H9 (cell line): ENCODE results near the gene TKTL1. TPM values are rescaled to one million over a fixed set of nuclear protein-coding genes. Genes with fewer than 3 reads are reported as not detected.
A peak's percentile ranks its signal among the peaks of the same experiment; 100 is the strongest.

Source experiments
- DNase-seq: peaks from one replicate; pipeline ENCODE4 v3.0.0-alpha.2; 2017
- H2AFZ ChIP-seq: one replicate; pipeline ENCODE4 v1.6.1; 2013; ENCODE audit warnings: mild to moderate bottlenecking, low read length, control low read depth, moderate library complexity
- H2AK5ac ChIP-seq: 2 replicates; pipeline ENCODE4 v1.6.1; 2013; ENCODE audit warnings: low read length, control low read depth, mixed read lengths; ENCODE audit not compliant: insufficient read length
- H2BK120ac ChIP-seq: one replicate; pipeline ENCODE4 v1.6.1; 2013; ENCODE audit warnings: low read depth, mild to moderate bottlenecking, low read length, control low read depth, inconsistent platforms; ENCODE audit not compliant: poor library complexity, severe bottlenecking
- H2BK12ac ChIP-seq: 2 replicates; pipeline ENCODE4 v1.6.1; 2013; ENCODE audit warnings: low read length, control low read depth, mixed read lengths, low read depth; ENCODE audit not compliant: insufficient read length
- H2BK15ac ChIP-seq: 2 replicates; pipeline ENCODE4 v1.6.1; 2013; ENCODE audit warnings: low read depth, low read length, control low read depth
- H2BK20ac ChIP-seq: one replicate; pipeline ENCODE4 v1.6.1; 2013; ENCODE audit warnings: low read depth, mild to moderate bottlenecking, low read length, control low read depth, inconsistent platforms; ENCODE audit not compliant: poor library complexity, severe bottlenecking
- H2BK5ac ChIP-seq: 2 replicates; pipeline ENCODE4 v1.6.1; 2013; ENCODE audit warnings: low read length, control low read depth, mixed read lengths; ENCODE audit not compliant: insufficient read length
- H3K14ac ChIP-seq: 2 replicates; pipeline ENCODE4 v1.6.1; 2013; ENCODE audit warnings: low read length, control low read depth; ENCODE audit not compliant: insufficient read depth
- H3K18ac ChIP-seq: 2 replicates; pipeline ENCODE4 v1.6.1; 2013; ENCODE audit warnings: low read depth, mild to moderate bottlenecking, mixed read lengths, low read length, control low read depth; ENCODE audit not compliant: insufficient read length
- H3K23ac ChIP-seq: 2 replicates; pipeline ENCODE4 v1.6.1; 2013; ENCODE audit warnings: low read length, control low read depth, mixed read lengths, low read depth; ENCODE audit not compliant: insufficient read length
- H3K23me2 ChIP-seq: 2 replicates; pipeline ENCODE4 v1.6.1; 2013; ENCODE audit warnings: low read depth, mild to moderate bottlenecking, mixed read lengths, low read length, control low read depth; ENCODE audit not compliant: insufficient read length, poor library complexity, severe bottlenecking
- H3K27ac ChIP-seq: 2 replicates; pipeline ENCODE4 v1.5.1; 2013; ENCODE audit warnings: low read length, control low read depth, mixed read lengths, low read depth; ENCODE audit not compliant: insufficient read length
- H3K27me3 ChIP-seq: 2 replicates; pipeline ENCODE4 v1.6.1; 2013; ENCODE audit warnings: low read length, control low read depth, inconsistent platforms; ENCODE audit not compliant: insufficient read depth
- H3K4ac ChIP-seq: 2 replicates; pipeline ENCODE4 v1.6.1; 2013; ENCODE audit warnings: low read depth, mild to moderate bottlenecking, control low read depth, inconsistent platforms, low read length, moderate library complexity
- H3K4me1 ChIP-seq: 2 replicates; pipeline ENCODE4 v1.6.1; 2013; ENCODE audit warnings: low read length, control low read depth, inconsistent platforms; ENCODE audit not compliant: insufficient read depth
- H3K4me2 ChIP-seq: 2 replicates; pipeline ENCODE4 v1.6.1; 2013; ENCODE audit warnings: low read length, control low read depth, mixed read lengths; ENCODE audit not compliant: insufficient read length, insufficient read depth
- H3K56ac ChIP-seq: 2 replicates; pipeline ENCODE4 v1.6.1; 2013; ENCODE audit warnings: low read depth, mild to moderate bottlenecking, mixed read lengths, low read length, control low read depth; ENCODE audit not compliant: insufficient read length
- H3K79me1 ChIP-seq: 2 replicates; pipeline ENCODE4 v1.6.1; 2013; ENCODE audit warnings: low read depth, mild to moderate bottlenecking, moderate library complexity, low read length, control low read depth, inconsistent platforms; ENCODE audit not compliant: insufficient read depth, poor library complexity, severe bottlenecking
- H3K79me2 ChIP-seq: 2 replicates; pipeline ENCODE4 v1.6.1; 2013; ENCODE audit warnings: low read length, control low read depth, inconsistent platforms; ENCODE audit not compliant: insufficient read depth
- H3K9ac ChIP-seq: 2 replicates; pipeline ENCODE4 v1.6.1; 2013; ENCODE audit warnings: low read length, control low read depth, mixed read lengths; ENCODE audit not compliant: insufficient read length; ENCODE audit errors: extremely low read depth
- H3K9me3 ChIP-seq: one replicate; pipeline ENCODE4 v1.6.1; 2013; ENCODE audit warnings: low read depth, low read length, inconsistent platforms; ENCODE audit not compliant: control insufficient read depth
- H3T11ph ChIP-seq: one replicate; pipeline ENCODE4 v1.6.1; 2013; ENCODE audit warnings: mild to moderate bottlenecking, low read length, control low read depth, inconsistent platforms
- H4K20me1 ChIP-seq: one replicate; pipeline ENCODE4 v1.6.1; 2013; ENCODE audit not compliant: control insufficient read depth, insufficient read length, insufficient read depth
- H4K5ac ChIP-seq: 2 replicates; pipeline ENCODE4 v1.6.1; 2013; ENCODE audit warnings: low read depth, mild to moderate bottlenecking, mixed read lengths, low read length, control low read depth; ENCODE audit not compliant: insufficient read length
- H4K8ac ChIP-seq: replicated peaks from 2 replicates; pipeline ENCODE4 v1.6.1; 2013; ENCODE audit warnings: low read length, control low read depth, mixed read lengths, low read depth; ENCODE audit not compliant: insufficient read length
- H4K91ac ChIP-seq: 2 replicates; pipeline ENCODE4 v1.6.1; 2013; ENCODE audit warnings: low read depth, mild to moderate bottlenecking, moderate library complexity, mixed read lengths, low read length, control low read depth; ENCODE audit not compliant: insufficient read length
- H3K27ac Mint-ChIP-seq, 3 experiments: 2 replicates in 2 of 3; 3 replicates in 1 of 3; pipeline ENCODE4 v1.8.0; 2020 to 2021; ENCODE audit warnings: mixed read lengths in 3 of 3, mild to moderate bottlenecking in 1 of 3, moderate library complexity in 1 of 3
- H3K27me3 Mint-ChIP-seq: 2 replicates; pipeline ENCODE4 v1.8.0; 2021; ENCODE audit warnings: low read depth, mild to moderate bottlenecking, moderate library complexity, mixed read lengths
- H3K36me3 Mint-ChIP-seq, 3 experiments: 2 replicates in 2 of 3; 3 replicates in 1 of 3; pipeline ENCODE4 v1.8.0; 2020 to 2021; ENCODE audit warnings: low read depth in 3 of 3, mixed read lengths in 3 of 3; ENCODE audit not compliant: insufficient read depth in 1 of 3
- H3K4me1 Mint-ChIP-seq, 2 experiments: 2 replicates each; pipeline ENCODE4 v1.8.0; 2020; ENCODE audit warnings: mixed read lengths in 2 of 2
- H3K4me3 Mint-ChIP-seq, 2 experiments: 2 replicates in 1 of 2; 3 replicates in 1 of 2; pipeline ENCODE4 v1.8.0; 2020 to 2021; ENCODE audit warnings: mild to moderate bottlenecking in 2 of 2, mixed read lengths in 2 of 2, moderate library complexity in 1 of 2
- H3K9me3 Mint-ChIP-seq, 2 experiments: 2 replicates in 1 of 2; 3 replicates in 1 of 2; pipeline ENCODE4 v1.8.0; 2020; ENCODE audit warnings: mild to moderate bottlenecking in 2 of 2, mixed read lengths in 2 of 2, moderate library complexity in 1 of 2
- WGBS: extraction: QIAGEN DNeasy Blood & Tissue Kit; methylation state at CpG from one replicate; pipeline ENCODE4 v1.1.7; 2013; ENCODE audit warnings: missing lambda C conversion rate, low lambda C conversion rate, mixed read lengths; ENCODE audit not compliant: insufficient read length; ENCODE audit errors: extremely low coverage; 5-methylcytosine and 5-hydroxymethylcytosine counted together
- total RNA-seq: library from RNA; stranded (reverse); gene quantifications from 2 replicates; pipeline ENCODE4 v1.2.1, GENCODE V29; 2021
- TF ChIP-seq, protein P1 (sequence below): fragments of 200-600 bp; sonication (generic); conservative IDR thresholded peaks from 3 replicates; pipeline ENCODE4 v1.8.0; 2021; ENCODE audit warnings: antibody characterized with exemption, mild to moderate bottlenecking

Gene TKTL1
- total RNA-seq, 1 experiment from 2014 or later, result not detected

DNA sequence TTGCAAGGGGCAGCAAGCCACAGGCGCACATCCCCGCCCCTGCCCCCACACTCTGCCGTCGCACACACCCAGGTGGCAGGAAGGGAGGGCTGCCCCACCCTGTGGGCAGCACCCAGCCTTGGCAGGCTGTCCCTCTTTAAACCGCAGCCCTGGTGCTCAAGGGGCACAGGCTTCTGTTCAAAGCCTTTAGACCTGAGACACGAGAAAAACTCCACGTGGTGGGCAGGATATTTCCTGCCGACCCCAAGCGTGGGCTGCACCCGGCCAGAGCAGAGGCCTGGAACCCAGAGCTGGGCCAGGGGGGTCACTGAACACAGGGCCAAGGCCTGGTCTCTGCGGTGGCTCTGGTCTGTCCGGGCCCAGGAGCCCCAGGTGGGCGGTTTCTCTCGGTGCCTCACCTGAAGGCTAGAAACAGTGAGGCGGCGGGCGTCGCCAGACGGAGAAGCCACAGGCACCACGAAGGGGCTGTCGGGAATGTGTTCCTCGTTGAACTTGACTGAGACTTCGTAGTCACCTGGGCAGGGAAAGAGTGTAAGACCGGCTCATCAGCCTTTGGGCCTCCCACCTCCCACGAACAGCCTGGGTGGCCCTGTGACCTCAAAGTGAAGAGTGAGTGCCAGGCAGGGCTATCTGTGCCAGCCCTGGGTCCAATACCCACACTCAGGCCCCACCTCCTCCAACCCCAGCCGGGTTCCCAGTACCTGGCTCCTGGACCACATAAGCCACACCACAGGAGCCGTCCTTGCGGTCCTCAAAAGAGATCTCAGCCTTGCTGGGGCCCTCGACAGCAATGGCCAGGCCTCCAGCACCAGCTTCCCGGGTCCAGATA lies 55.8 kb downstream of the TKTL1 start:
- peaks cover 5% of the 10 kb centered on the region for H4K20me1 ChIP-seq
- H3K79me1 ChIP-seq, result no peaks in the 10 kb centered on the region
- Mint-ChIP-seq H3K27ac (peak overlapping the region in 1 of 3 experiments; percentile 44; a peak in 1 of 7 replicates), H3K27me3 (peaks cover 4% of the 10 kb centered on the region), H3K4me1 (peaks cover 0 to 5% of the 10 kb centered on the region in 2 experiments; a peak in 2 of 4 replicates), H3K9me3 (peaks cover 46 to 56% of the 10 kb centered on the region in 2 experiments), H3K36me3 (peaks cover 30 to 76% (median 59%) of the 10 kb centered on the region in 3 experiments), H3K4me3 (no peak overlapping the region)
- H3K9me3 ChIP-seq, result peaks cover 26% of the 10 kb centered on the region
- H3K27ac ChIP-seq, result no peak overlapping the region
- H3K4me2 ChIP-seq, result no peak overlapping the region
- no peak overlapping the region for H2BK5ac ChIP-seq
- no peak overlapping the region for H3K18ac ChIP-seq
- H2AK5ac ChIP-seq, result no peak overlapping the region
- H3K23ac ChIP-seq, result no peak overlapping the region
- H3K23me2 ChIP-seq, result no peaks in the 10 kb centered on the region
- WGBS, result no CpG with 5 or more reads among the region's 30 CpGs
- H2BK20ac ChIP-seq, result no peak overlapping the region
- H3K56ac ChIP-seq, result no peak overlapping the region
- no peaks in the 10 kb centered on the region for H3K79me2 ChIP-seq
- H4K5ac ChIP-seq, result no peak overlapping the region
- H3K4ac ChIP-seq, result no peak overlapping the region
- H2BK12ac ChIP-seq, result no peak overlapping the region
- H3K27me3 ChIP-seq, result no peaks in the 10 kb centered on the region
- no peak overlapping the region for H2BK15ac ChIP-seq
- H2BK120ac ChIP-seq, result no peak overlapping the region
- no peaks in the 10 kb centered on the region for H3K4me1 ChIP-seq
- H2AFZ ChIP-seq, result no peak overlapping the region
- H3K14ac ChIP-seq, result no peak overlapping the region; the same call in 1 of the 2 replicates
- DNase-seq, result no peak
- H4K8ac ChIP-seq, result no peak overlapping the region
- no peak overlapping the region for H3T11ph ChIP-seq
- no peak overlapping the region for H4K91ac ChIP-seq
- no peak overlapping the region for H3K9ac ChIP-seq
- TF ChIP-seq, protein P1, sequence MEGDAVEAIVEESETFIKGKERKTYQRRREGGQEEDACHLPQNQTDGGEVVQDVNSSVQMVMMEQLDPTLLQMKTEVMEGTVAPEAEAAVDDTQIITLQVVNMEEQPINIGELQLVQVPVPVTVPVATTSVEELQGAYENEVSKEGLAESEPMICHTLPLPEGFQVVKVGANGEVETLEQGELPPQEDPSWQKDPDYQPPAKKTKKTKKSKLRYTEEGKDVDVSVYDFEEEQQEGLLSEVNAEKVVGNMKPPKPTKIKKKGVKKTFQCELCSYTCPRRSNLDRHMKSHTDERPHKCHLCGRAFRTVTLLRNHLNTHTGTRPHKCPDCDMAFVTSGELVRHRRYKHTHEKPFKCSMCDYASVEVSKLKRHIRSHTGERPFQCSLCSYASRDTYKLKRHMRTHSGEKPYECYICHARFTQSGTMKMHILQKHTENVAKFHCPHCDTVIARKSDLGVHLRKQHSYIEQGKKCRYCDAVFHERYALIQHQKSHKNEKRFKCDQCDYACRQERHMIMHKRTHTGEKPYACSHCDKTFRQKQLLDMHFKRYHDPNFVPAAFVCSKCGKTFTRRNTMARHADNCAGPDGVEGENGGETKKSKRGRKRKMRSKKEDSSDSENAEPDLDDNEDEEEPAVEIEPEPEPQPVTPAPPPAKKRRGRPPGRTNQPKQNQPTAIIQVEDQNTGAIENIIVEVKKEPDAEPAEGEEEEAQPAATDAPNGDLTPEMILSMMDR, result no peak
